ENCODE data around the gene FLT3LG.
A peak's percentile ranks its signal among the peaks of the same experiment; 100 is the strongest.

FLT3LG gene

GRCh38 chr19:49432141-49433073 lies 41.6 kb upstream of the FLT3LG start:
- Histone ChIP-seq H3K36me3 (ENCODE audit: control insufficient read depth in 2 of 2, insufficient read depth in 2 of 2, low read length in 2 of 2) (no peaks in the 10 kb centered on the region), H3K9me3 (ENCODE audit: control insufficient read depth in 2 of 2, low read length in 2 of 2) (no peaks in the 10 kb centered on the region), H3K27me3 (ENCODE audit: control insufficient read depth in 1 of 2, insufficient read depth in 2 of 2, low read length in 2 of 2) (peaks cover 75 to 81% of the 10 kb centered on the region in 2 donors), H3K4me3 (ENCODE audit: low read length in 2 of 2) (no peak overlapping the region), H3K4me1 (ENCODE audit: control insufficient read depth, insufficient read depth, low read length) (peaks cover 9% of the 10 kb centered on the region), H3K9ac (ENCODE audit: low read length in 2 of 2) (no peak overlapping the region), H3K27ac (ENCODE audit: low read length) (no peak overlapping the region)

- peaks cover 76 to 79% of the 10 kb centered on the region in 2 donors for H3K27me3 ChIP-seq (ENCODE audit: control insufficient read depth in 1 of 2, insufficient read depth in 2 of 2, low read length in 2 of 2)
- no peak overlapping the region for H3K9ac ChIP-seq (ENCODE audit: low read length in 2 of 2)
Observed at GRCh38 chr19:49433240-49433901, 40.6 kb upstream of the FLT3LG start.

DNA sequence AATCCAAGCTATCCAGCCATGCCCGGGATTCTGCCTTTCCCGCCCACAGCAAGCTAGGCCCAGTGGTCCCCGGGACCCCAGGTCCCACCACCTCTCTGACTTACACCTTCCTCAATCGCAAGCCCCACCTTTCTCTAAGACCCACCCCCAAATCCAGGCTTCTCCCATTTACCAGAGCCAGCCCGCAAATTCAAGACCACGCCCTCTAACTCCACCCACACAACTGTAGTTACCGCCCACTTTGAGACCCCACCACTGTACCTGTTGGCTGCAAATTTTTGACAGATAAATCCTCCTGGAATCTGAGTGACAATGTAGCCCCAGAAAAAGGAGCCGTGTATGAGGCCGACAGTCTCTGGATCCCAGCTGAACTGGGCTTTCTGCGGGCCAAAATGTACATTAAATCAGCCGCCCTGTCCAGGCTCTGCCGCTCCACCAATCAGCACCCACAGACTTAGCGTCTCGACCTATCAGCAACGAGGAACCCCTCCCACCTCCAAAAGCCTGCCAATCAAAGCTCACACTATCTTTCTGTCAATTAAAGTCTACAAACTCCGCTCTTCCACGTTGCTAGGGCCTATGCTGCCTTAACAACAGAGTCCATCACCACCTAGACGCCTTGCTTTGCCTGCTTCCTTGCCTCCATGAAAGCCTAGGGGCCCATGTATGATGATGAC lies 39.0 kb upstream of the FLT3LG start:
- Histone ChIP-seq H3K4me3 (ENCODE audit: low read length in 2 of 2) (no peak overlapping the region), H3K9me3 (ENCODE audit: control insufficient read depth in 2 of 2, low read length in 2 of 2) (no peaks in the 10 kb centered on the region), H3K4me1 (ENCODE audit: control insufficient read depth, insufficient read depth, low read length) (no peaks in the 10 kb centered on the region), H3K36me3 (ENCODE audit: control insufficient read depth in 2 of 2, insufficient read depth in 2 of 2, low read length in 2 of 2) (no peaks in the 10 kb centered on the region), H3K27me3 (ENCODE audit: control insufficient read depth in 1 of 2, insufficient read depth in 2 of 2, low read length in 2 of 2) (peaks cover 80 to 81% of the 10 kb centered on the region in 2 donors), H3K9ac (ENCODE audit: low read length in 2 of 2) (no peak overlapping the region), H3K27ac (ENCODE audit: low read length) (no peak overlapping the region)

More at GRCh38 chr19:49433240-49433901, 40.6 kb upstream of the FLT3LG start:
- Histone ChIP-seq H3K4me3 (ENCODE audit: low read length in 2 of 2) (no peak overlapping the region), H3K27ac (ENCODE audit: low read length) (no peak overlapping the region), H3K4me1 (ENCODE audit: control insufficient read depth, insufficient read depth, low read length) (peaks cover 1% of the 10 kb centered on the region), H3K36me3 (ENCODE audit: control insufficient read depth in 2 of 2, insufficient read depth in 2 of 2, low read length in 2 of 2) (no peaks in the 10 kb centered on the region), H3K9me3 (ENCODE audit: control insufficient read depth in 2 of 2, low read length in 2 of 2) (no peaks in the 10 kb centered on the region)

DNA sequence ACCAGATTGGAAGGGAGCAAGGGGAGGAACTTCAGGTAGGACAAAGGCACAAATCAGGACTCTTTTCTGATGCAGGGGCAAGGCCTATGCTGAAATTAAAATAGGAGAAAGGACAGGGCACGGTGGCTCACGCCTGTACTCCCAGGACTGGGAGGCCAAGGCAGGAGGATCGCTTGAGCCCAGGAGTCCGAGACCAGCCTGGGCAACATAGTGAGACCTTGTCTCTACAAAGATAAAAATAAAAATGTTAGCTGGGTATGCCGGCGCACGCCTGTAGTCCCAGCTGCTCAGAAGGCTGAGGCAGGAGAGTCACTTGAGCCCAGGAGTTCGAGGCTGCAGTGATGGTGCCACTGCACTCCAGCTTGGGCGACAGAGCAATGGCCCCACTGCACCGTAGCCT lies 38.3 kb upstream of the FLT3LG start:
- Histone ChIP-seq H3K36me3 (ENCODE audit: control insufficient read depth in 2 of 2, insufficient read depth in 2 of 2, low read length in 2 of 2) (no peaks in the 10 kb centered on the region), H3K4me3 (ENCODE audit: low read length in 2 of 2) (no peak overlapping the region), H3K9ac (ENCODE audit: low read length in 2 of 2) (no peak overlapping the region), H3K27ac (ENCODE audit: low read length) (no peak overlapping the region), H3K4me1 (ENCODE audit: control insufficient read depth, insufficient read depth, low read length) (peaks cover 1% of the 10 kb centered on the region), H3K27me3 (ENCODE audit: control insufficient read depth in 1 of 2, insufficient read depth in 2 of 2, low read length in 2 of 2) (peaks cover 83 to 87% of the 10 kb centered on the region in 2 donors), H3K9me3 (ENCODE audit: control insufficient read depth in 2 of 2, low read length in 2 of 2) (no peaks in the 10 kb centered on the region)

DNA sequence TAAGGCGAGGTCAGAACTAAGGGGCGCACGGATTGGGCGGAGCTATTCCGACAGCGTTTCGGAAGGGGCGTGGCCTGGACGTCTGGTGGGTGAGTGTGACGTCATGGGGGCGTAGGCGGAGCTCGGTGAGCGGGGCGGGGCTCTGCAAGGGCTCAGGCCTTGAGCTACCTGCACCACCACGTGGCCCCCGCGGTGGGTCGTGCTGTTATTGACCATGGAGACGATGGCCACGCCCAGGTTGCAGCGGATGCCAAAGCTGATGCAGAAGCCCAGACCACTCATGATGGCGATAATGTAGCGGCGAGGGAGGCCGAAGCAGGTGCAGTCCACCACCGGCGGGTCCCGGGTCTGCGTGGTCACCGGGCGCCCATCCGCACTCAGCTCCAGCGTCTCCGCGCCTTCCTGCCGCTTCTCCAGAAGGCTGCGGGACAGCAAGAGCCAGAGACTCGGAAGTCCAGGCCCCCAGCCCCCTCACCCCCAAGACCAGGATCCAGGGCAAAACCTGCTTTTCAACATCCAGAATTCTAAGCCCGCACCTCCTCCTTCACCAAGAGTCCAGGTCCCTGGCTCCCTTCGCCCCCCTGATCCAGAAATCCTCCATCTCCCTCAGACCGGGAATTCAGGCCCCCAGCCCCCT lies 37.5 kb upstream of the FLT3LG start:
- Histone ChIP-seq H3K4me1 (ENCODE audit: control insufficient read depth, insufficient read depth, low read length) (peaks cover 7% of the 10 kb centered on the region), H3K4me3 (ENCODE audit: low read length in 2 of 2) (no peak overlapping the region), H3K27ac (ENCODE audit: low read length) (no peak overlapping the region), H3K27me3 (ENCODE audit: control insufficient read depth in 1 of 2, insufficient read depth in 2 of 2, low read length in 2 of 2) (peaks cover 80 to 83% of the 10 kb centered on the region in 2 donors), H3K9me3 (ENCODE audit: control insufficient read depth in 2 of 2, low read length in 2 of 2) (no peaks in the 10 kb centered on the region), H3K36me3 (ENCODE audit: control insufficient read depth in 2 of 2, insufficient read depth in 2 of 2, low read length in 2 of 2) (no peaks in the 10 kb centered on the region), H3K9ac (ENCODE audit: low read length in 2 of 2) (no peak overlapping the region)

DNA sequence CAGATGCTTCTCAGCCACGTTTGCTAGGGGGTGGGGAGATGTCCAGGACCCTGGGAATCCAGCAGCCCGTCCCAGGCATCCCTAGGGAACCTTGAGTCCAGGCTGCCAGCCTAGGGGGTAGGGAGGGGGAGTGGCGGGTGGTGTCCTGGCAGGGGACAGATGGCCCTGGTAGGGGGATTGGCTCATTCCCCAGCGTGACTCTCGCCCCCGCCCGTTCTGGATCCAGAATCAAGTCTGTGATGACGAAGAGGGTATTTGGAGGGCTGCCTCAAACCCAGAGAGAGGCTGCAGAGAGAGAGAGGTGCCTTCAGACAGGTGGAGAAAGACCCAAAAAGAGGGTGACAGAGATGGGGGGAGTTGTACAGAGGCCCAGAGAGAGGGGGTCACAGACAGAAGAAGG lies 36.8 kb upstream of the FLT3LG start:
- Histone ChIP-seq H3K27me3 (ENCODE audit: control insufficient read depth in 1 of 2, insufficient read depth in 2 of 2, low read length in 2 of 2) (peaks cover 77 to 86% of the 10 kb centered on the region in 2 donors), H3K36me3 (ENCODE audit: control insufficient read depth in 2 of 2, insufficient read depth in 2 of 2, low read length in 2 of 2) (no peaks in the 10 kb centered on the region), H3K4me1 (ENCODE audit: control insufficient read depth, insufficient read depth, low read length) (peaks cover 9% of the 10 kb centered on the region), H3K4me3 (ENCODE audit: low read length in 2 of 2) (no peak overlapping the region), H3K9ac (ENCODE audit: low read length in 2 of 2) (no peak overlapping the region), H3K27ac (ENCODE audit: low read length) (no peak overlapping the region), H3K9me3 (ENCODE audit: control insufficient read depth in 2 of 2, low read length in 2 of 2) (no peaks in the 10 kb centered on the region)

DNA sequence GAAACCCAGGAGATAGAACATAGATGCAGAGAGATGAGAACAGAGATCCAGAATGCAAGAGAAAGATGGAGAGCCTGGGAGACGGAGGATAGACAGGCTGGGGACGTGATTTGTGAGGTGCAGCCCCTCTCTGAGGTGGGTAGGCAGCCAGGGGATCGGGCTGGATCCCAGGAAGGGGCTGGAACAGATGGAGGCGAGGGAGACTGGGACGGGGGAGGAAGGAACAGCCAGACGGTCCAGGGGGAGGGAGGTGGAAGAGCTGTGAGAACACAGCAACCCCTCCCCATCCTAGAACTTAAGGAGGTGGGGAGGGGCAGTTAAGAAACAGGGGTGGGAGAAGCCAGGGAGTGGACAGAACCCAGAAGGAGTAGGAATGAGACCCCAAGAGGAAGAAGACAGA lies 35.8 kb upstream of the FLT3LG start:
- Histone ChIP-seq H3K9ac (ENCODE audit: low read length in 2 of 2) (no peak overlapping the region), H3K4me1 (ENCODE audit: control insufficient read depth, insufficient read depth, low read length) (peaks cover 16% of the 10 kb centered on the region), H3K27me3 (ENCODE audit: control insufficient read depth in 1 of 2, insufficient read depth in 2 of 2, low read length in 2 of 2) (peaks cover 71 to 83% of the 10 kb centered on the region in 2 donors), H3K9me3 (ENCODE audit: control insufficient read depth in 2 of 2, low read length in 2 of 2) (no peaks in the 10 kb centered on the region), H3K27ac (ENCODE audit: low read length) (no peak overlapping the region), H3K4me3 (ENCODE audit: low read length in 2 of 2) (no peak overlapping the region), H3K36me3 (ENCODE audit: control insufficient read depth in 2 of 2, insufficient read depth in 2 of 2, low read length in 2 of 2) (no peaks in the 10 kb centered on the region)

- Histone ChIP-seq H3K27ac (ENCODE audit: low read length) (no peak overlapping the region), H3K4me3 (ENCODE audit: low read length in 2 of 2) (no peak overlapping the region), H3K27me3 (ENCODE audit: control insufficient read depth in 1 of 2, insufficient read depth in 2 of 2, low read length in 2 of 2) (peaks cover 59 to 67% of the 10 kb centered on the region in 2 donors)
Observed at GRCh38 chr19:49439836-49440235, 34.2 kb upstream of the FLT3LG start.

DNA sequence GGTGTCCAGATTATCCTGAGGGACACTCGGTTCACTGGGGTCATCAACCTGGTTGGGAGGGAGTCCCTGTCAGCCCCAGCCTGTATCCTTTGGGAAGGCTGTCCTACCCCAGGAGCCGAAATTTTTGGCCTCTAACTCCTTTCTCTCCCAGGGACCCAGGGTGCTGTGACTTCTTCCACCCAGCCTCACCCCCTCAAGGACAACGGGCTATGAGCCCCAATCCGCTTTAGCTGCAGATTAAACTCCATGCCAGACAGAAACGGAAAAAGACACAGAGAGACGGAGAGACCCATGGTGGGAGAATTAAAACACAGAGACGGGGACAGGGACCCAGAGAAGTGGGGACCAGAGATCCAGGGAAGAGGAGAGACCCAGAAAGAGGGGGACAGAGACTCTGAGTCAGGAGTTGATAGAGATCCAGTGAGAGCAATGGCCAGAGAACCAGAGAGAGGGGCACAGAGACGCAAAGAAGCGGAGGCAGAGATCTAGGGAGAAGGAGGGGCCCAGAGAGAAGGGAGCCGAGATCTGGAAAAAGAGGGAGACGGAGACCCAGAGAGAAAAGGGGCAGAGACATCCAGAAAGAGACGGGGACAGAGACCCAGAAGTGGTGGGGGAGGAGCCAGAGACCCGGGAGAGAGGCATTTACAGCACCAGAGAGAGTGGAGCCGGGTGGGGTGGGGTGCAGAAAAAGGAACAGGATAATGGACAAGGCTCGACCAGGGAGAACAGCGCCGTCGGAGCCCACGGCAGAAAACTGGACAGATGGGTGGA lies 33.4 kb upstream of the FLT3LG start:
- Histone ChIP-seq H3K4me3 (ENCODE audit: low read length in 2 of 2) (peak overlapping the region in 1 of 2 donors; percentile 47), H3K27me3 (ENCODE audit: control insufficient read depth in 1 of 2, insufficient read depth in 2 of 2, low read length in 2 of 2) (peaks cover 51 to 63% of the 10 kb centered on the region in 2 donors), H3K9ac (ENCODE audit: low read length in 2 of 2) (no peak overlapping the region), H3K27ac (ENCODE audit: low read length) (no peak overlapping the region), H3K4me1 (ENCODE audit: control insufficient read depth, insufficient read depth, low read length) (peaks cover 16% of the 10 kb centered on the region), H3K36me3 (ENCODE audit: control insufficient read depth in 2 of 2, insufficient read depth in 2 of 2, low read length in 2 of 2) (no peaks in the 10 kb centered on the region), H3K9me3 (ENCODE audit: control insufficient read depth in 2 of 2, low read length in 2 of 2) (no peaks in the 10 kb centered on the region)

More at GRCh38 chr19:49439836-49440235, 34.2 kb upstream of the FLT3LG start:
- peaks cover 16% of the 10 kb centered on the region for H3K4me1 ChIP-seq (ENCODE audit: control insufficient read depth, insufficient read depth, low read length)
- no peaks in the 10 kb centered on the region for H3K36me3 ChIP-seq (ENCODE audit: control insufficient read depth in 2 of 2, insufficient read depth in 2 of 2, low read length in 2 of 2)
- H3K9me3 ChIP-seq (ENCODE audit: control insufficient read depth in 2 of 2, low read length in 2 of 2), result no peaks in the 10 kb centered on the region
- no peak overlapping the region for H3K9ac ChIP-seq (ENCODE audit: low read length in 2 of 2)
